ENCODE measurements around the gene BEND3. TPM values are rescaled to one million over a fixed set of nuclear protein-coding genes. Genes with fewer than 3 reads are reported as not detected.
"Not testable (repeated sequence)": the region's sequence is repeated elsewhere in the genome, so short reads cannot be mapped to it uniquely, and the experiment has no call there.

BEND3 gene
- total RNA-seq, 1 donor: 1.5 TPM

DNA sequence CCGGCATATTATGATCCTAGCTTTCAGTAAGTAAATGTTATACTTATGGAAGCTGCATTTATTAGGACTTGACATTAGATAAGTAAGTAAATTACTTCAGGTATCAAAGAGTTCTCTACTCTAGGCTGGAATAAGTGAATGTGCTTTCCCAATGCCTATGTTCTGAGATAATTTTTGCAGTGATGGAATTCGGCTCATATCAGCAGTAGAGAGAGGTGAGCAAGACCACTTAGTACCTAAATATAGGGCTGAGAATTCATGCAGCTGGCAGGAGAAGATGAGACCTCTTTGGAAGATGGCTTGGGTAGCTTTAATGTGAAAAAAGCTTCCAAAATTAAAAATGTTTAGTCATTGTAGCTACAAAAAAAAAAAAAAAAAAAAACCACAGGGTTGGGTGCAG, 13.3 kb upstream of the BEND3 start:
- no peak overlapping the region for H3K4me3 ChIP-seq (ENCODE audit: low read length)
- H3K27me3 ChIP-seq (ENCODE audit: insufficient read depth, low read length): no peaks in the 10 kb centered on the region
- H3K9me3 ChIP-seq (ENCODE audit: low read depth, low read length): no peaks in the 10 kb centered on the region
- no peaks in the 10 kb centered on the region for H3K4me1 ChIP-seq (ENCODE audit: insufficient read depth, low read length)

DNA sequence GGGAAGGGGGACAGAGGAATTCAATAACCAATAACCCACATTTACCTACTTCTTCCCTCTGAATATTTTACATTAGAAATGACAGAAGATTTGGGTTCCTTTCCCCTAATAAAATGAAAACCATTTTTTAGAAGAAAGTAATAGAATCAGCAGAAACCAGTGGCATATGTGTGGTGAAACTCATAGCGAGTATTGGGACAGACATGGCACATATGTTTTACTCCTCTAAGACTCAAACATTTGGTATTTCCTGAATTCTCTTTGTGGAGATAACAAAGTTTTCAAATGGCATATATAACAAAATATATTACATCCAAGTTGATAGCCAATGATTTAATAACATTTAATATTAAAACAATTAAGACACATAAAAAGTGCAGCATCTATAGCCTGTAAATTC, 12.9 kb upstream of the BEND3 start:
- no peaks in the 10 kb centered on the region for H3K4me1 ChIP-seq (ENCODE audit: insufficient read depth, low read length)
- H3K27me3 ChIP-seq (ENCODE audit: insufficient read depth, low read length): no peaks in the 10 kb centered on the region

DNA sequence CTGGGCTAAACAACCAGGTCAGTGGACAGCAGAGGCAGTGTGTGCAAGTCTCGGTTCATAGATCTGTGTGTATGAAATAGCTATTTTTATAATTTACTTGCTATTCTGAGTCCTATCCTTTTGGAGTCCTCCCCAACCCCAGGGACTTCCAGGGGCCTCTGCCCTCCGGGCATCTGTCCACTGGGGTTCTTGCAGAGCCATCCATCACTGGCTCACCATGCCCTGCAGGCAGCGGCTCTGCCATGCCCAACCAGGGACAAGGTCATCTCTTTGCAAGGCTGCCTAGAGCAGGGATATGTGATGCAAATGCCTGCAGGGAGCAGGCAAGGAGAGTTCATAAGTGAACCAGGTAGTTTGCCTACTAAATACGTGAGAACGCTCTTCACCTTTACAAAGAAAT, 10.5 kb upstream of the BEND3 start:
- Histone ChIP-seq H3K27me3 (ENCODE audit: insufficient read depth, low read length) (no peaks in the 10 kb centered on the region), H3K4me3 (ENCODE audit: low read length) (no peak overlapping the region), H3K9me3 (ENCODE audit: low read depth, low read length) (no peaks in the 10 kb centered on the region), H3K4me1 (ENCODE audit: insufficient read depth, low read length) (no peaks in the 10 kb centered on the region)

More for the DNA sequence above, 12.9 kb upstream of the BEND3 start:
- H3K9me3 ChIP-seq (ENCODE audit: low read depth, low read length): no peaks in the 10 kb centered on the region
- no peak overlapping the region for H3K4me3 ChIP-seq (ENCODE audit: low read length)

DNA sequence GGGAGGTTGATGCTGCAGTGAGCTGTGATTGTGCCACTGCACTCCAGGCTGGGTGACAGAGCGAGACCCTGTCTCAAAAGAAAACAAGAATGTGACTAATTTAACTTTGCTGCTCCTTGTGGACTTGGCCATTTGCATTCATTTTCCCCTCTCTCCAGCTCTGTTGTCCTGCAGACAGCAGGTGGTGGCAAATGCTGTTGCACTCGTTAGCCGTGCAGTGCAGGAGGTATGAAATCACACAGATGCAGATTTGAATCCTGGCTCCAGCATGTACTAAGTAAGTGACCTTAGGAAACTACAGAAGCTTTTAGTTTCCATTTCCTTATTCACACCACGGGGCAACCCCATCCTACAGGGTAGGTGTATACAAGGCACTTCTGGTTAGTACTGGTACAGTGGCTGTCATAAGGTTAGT, 9.6 kb upstream of the BEND3 start:
- Histone ChIP-seq H3K4me3 (ENCODE audit: low read length) (no peak overlapping the region), H3K9me3 (ENCODE audit: low read depth, low read length) (no peaks in the 10 kb centered on the region), H3K4me1 (ENCODE audit: insufficient read depth, low read length) (no peaks in the 10 kb centered on the region), H3K27me3 (ENCODE audit: insufficient read depth, low read length) (no peaks in the 10 kb centered on the region)

DNA sequence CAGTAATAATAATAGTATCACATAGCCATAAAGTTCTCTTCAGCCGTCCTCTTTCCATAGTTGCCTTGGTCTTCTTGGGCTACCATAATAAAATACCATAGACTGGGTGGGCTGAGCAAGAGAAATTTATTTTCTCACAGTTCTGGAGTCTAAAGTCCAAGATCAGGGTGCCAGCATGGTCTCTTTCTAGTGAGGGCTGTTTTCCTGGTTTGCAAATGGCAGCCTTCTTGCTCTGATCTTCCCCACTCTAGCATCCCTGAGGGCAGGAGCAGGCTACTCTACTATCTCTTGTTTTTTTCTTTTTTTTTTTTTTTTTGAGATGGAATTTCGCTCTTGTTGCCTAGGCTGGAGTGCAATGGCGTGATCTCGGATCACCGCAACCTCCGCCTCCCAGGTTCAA, 8.2 kb upstream of the BEND3 start:
- Histone ChIP-seq H3K4me3 (ENCODE audit: low read length) (no peak overlapping the region), H3K9me3 (ENCODE audit: low read depth, low read length) (no peaks in the 10 kb centered on the region), H3K4me1 (ENCODE audit: insufficient read depth, low read length) (no peaks in the 10 kb centered on the region), H3K27me3 (ENCODE audit: insufficient read depth, low read length) (no peaks in the 10 kb centered on the region)

DNA sequence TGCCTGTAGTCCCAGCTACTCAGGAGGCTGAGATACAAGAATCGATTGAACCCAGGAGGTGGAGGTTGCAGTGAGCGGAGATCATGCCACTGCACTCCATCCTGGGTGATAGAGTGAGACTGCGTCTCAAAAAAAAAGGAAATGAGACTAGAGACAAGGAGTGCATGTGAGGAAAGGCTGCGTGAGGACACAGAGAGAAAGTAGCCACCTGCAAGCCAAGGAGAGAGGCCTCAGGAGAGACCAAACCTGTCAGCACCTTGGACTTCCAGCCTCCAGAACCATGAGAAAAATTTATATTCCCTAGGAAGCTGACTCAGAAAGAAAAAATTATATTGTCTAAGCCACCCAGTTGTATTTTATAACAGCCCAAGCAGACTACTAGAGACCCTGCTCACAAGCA, 7.4 kb upstream of the BEND3 start:
- H3K9me3 ChIP-seq (ENCODE audit: low read depth, low read length): no peaks in the 10 kb centered on the region
- peaks cover 4% of the 10 kb centered on the region for H3K27me3 ChIP-seq (ENCODE audit: insufficient read depth, low read length)
- no peaks in the 10 kb centered on the region for H3K4me1 ChIP-seq (ENCODE audit: insufficient read depth, low read length)
- no peak overlapping the region for H3K4me3 ChIP-seq (ENCODE audit: low read length)

DNA sequence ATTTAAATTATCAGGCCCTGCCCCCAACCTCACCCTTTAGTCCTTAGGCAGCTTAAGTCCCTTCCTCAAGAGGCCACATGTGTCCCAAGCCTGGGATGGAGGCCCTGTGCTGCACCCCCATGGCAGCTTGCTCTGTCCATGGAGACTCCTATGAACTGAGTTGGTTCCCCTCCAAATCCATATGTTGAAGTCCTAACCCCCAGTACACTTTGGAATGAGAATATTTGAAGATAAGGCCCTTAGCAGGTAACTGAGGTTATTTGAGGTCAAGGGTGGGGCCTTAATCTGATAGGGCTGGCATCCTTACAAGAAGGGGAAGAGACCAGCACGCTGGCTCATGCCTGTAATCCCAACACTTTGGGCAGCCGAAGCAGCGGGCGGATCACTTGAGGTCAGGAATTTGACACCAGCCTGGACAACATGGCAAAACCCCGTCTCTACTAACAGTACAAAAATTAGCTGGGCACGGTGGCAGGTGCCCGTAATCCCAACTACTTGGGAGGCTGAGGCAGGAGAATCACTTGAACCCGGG, 6.7 kb upstream of the BEND3 start:
- Histone ChIP-seq H3K9me3 (ENCODE audit: low read depth, low read length) (no peaks in the 10 kb centered on the region), H3K4me3 (ENCODE audit: low read length) (no peak overlapping the region), H3K27me3 (ENCODE audit: insufficient read depth, low read length) (peaks cover 8% of the 10 kb centered on the region), H3K4me1 (ENCODE audit: insufficient read depth, low read length) (no peaks in the 10 kb centered on the region)

DNA sequence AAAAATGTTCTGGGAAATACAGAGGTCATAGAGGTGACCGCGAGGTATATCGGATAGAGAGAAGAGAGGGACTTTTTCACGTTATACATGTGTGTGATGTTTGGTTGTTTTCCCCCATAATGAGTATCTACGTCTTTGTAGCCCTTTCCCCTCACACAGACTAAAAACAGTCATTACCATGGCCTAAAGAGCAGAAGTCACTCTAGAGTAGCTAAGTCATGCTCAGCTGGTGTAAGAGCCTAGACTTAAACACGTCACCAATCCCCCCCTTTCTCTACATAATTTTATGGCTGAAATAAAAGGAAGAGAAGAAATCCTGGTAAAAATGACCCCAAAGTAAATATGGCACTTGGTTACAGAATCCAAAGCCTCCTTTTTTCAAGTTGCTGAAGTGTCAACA, 6.0 kb upstream of the BEND3 start:
- no peaks in the 10 kb centered on the region for H3K9me3 ChIP-seq (ENCODE audit: low read depth, low read length)
- H3K4me3 ChIP-seq (ENCODE audit: low read length): no peak overlapping the region
- H3K4me1 ChIP-seq (ENCODE audit: insufficient read depth, low read length): peaks cover 6% of the 10 kb centered on the region
- peaks cover 13% of the 10 kb centered on the region for H3K27me3 ChIP-seq (ENCODE audit: insufficient read depth, low read length)

DNA sequence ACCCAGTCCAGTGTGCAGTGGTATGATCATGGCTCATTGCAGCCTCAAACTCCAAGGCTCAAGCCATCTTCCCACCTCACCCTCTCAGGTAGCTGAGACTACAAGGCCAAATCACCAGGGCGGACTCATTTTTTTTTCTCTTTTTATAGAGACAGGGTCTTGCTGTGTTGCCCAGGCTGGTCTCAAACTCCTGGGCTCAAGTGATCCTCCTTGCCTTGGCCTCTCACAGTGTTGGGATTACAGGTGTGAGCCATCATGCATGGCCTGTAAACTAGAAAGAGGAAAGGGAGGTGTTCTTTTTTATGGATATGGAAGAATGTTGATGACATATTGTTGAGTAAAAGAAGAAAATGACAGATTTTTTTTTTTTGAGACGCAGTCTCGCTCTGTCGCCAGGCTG, 5.1 kb upstream of the BEND3 start:
- Histone ChIP-seq H3K4me3 (ENCODE audit: low read length) (no peak overlapping the region), H3K9me3 (ENCODE audit: low read depth, low read length) (no peaks in the 10 kb centered on the region), H3K4me1 (ENCODE audit: insufficient read depth, low read length) (peaks cover 14% of the 10 kb centered on the region), H3K27me3 (ENCODE audit: insufficient read depth, low read length) (peaks cover 18% of the 10 kb centered on the region)

DNA sequence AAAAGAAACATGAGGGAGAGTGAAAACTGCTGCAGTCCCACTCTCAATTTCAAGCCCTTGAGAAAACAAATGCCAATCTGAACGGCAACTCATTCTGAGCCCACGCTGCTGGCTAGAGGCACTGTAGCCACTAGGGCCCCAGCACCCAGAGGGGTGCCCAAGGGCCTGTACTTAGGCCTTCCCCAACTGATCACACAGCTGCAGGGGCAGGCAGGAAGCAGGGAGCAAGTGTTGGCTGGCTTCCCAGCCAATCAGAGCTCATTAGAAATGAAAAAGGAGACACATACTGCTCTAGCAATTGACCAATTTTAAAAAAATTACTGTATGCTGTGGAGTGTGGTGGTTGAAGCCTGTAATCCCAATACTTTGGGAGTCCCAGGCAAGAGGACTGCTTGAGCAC, 3.7 kb upstream of the BEND3 start:
- Histone ChIP-seq H3K4me3 (ENCODE audit: low read length) (no peak overlapping the region), H3K27me3 (ENCODE audit: insufficient read depth, low read length) (peaks cover 18% of the 10 kb centered on the region), H3K4me1 (ENCODE audit: insufficient read depth, low read length) (peaks cover 16% of the 10 kb centered on the region), H3K9me3 (ENCODE audit: low read depth, low read length) (no peaks in the 10 kb centered on the region)

DNA sequence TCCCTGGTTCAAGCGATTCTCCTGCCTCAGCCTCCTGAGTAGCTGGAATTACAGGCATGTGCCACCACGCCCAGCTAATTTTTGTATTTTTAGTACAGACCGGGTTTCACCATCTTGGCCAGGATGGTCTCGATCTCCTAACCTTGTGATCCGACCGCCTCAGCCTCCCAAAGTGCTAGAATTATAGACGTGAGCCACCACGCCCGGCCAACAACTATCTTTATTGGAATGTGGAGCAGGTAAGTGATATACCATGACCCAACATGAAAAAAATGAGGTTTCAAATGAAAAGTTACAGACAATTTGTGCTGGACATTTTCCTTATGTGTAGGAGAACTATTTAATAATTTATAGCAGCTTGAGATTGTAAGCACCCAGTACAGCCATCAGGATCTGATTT, 3.2 kb upstream of the BEND3 start:
- not testable (repeated sequence) for H3K4me3 ChIP-seq (ENCODE audit: low read length); H3K9me3 ChIP-seq (ENCODE audit: low read depth, low read length)
- peaks cover 20% of the 10 kb centered on the region for H3K4me1 ChIP-seq (ENCODE audit: insufficient read depth, low read length)
- peaks cover 18% of the 10 kb centered on the region for H3K27me3 ChIP-seq (ENCODE audit: insufficient read depth, low read length)

DNA sequence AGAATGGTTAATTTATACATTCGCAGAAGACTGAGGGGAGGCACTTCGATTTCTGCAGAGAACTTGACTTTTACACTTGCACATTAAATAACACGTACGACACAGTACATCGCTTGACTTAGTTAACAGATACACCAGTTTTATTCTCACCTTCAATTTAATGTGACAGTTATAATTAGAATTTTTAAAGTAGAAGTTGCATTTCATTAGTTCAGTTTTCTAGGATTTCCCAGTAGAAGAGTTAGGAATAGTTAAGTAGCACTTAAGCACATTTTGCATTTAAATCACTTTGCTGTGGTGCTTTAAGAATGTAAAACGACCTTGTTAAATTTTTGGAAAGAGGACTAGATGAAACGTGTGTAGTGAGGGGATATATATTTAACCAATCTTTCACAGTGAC, 1.6 kb upstream of the BEND3 start:
- peaks cover 24% of the 10 kb centered on the region for H3K4me1 ChIP-seq (ENCODE audit: insufficient read depth, low read length)
- peaks cover 18% of the 10 kb centered on the region for H3K27me3 ChIP-seq (ENCODE audit: insufficient read depth, low read length)
- no peaks in the 10 kb centered on the region for H3K9me3 ChIP-seq (ENCODE audit: low read depth, low read length)
- H3K4me3 ChIP-seq (ENCODE audit: low read length): no peak overlapping the region

DNA sequence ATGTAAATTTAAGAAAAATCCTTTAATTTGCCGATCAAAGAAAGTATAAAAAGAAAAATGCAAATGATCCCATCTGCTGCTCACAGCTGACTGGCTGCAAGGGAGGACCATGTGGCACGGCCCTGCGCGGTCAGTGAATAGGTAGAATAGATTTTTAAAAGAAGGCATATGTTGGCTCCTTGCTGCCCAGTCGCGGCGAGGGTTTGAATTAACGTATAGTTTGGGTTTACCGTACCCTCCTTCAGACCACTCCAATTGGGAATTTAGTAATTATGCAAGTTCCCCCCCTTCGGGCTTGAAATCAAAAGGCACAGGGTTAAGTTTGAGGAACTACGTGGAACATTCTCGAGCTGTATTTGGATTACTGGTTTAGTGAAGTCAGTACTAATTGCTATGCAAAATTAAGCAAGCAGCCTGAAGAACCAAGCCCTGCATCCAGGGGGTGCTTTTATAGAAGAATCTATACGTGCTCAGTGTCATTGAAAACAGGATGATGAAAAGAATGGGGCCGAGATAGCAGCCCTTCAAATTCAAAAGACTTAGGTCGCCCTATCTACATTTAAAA, 1.1 kb upstream of the BEND3 start:
- peaks cover 18% of the 10 kb centered on the region for H3K27me3 ChIP-seq (ENCODE audit: insufficient read depth, low read length)

DNA sequence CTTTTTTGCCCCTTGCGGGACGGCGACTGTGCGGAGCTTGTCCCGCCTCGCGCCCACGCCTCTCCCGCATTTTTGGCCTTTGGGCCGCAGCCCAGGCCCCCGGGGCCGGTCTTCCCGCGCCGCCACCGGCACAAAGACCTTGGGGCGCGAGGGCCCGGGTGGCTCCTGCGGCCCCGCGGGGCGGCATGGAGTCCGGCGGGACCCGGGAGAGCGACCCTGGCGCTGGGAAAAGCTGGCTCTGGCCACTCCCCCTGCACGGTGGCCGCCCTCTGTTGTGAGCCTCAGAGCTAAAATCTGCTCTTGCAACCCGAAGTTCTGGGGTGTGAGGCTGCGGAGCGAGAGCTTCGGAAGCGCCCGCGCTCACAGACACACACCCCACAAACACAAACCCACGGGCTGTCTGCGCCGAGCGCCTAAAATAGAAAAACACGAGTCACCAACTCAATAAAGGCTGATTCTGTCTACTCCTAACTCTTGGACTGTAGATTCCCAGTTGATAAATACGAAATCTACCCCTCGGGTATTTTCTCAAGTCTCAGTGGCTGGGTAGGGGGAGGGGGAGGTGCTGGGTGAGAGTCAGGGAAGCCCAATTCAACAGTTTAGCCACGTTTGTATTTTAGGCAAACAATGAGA, 496 bp upstream of the BEND3 start:
- Histone ChIP-seq H3K27me3 (ENCODE audit: insufficient read depth, low read length) (peaks cover 18% of the 10 kb centered on the region), H3K9me3 (ENCODE audit: low read depth, low read length) (no peaks in the 10 kb centered on the region), H3K4me3 (ENCODE audit: low read length) (peak overlapping the region; percentile 45), H3K4me1 (ENCODE audit: insufficient read depth, low read length) (peaks cover 25% of the 10 kb centered on the region)

More for the DNA sequence above, 1.1 kb upstream of the BEND3 start:
- peak overlapping the region; percentile 45 for H3K4me3 ChIP-seq (ENCODE audit: low read length)
- no peaks in the 10 kb centered on the region for H3K9me3 ChIP-seq (ENCODE audit: low read depth, low read length)
- peaks cover 24% of the 10 kb centered on the region for H3K4me1 ChIP-seq (ENCODE audit: insufficient read depth, low read length)

DNA sequence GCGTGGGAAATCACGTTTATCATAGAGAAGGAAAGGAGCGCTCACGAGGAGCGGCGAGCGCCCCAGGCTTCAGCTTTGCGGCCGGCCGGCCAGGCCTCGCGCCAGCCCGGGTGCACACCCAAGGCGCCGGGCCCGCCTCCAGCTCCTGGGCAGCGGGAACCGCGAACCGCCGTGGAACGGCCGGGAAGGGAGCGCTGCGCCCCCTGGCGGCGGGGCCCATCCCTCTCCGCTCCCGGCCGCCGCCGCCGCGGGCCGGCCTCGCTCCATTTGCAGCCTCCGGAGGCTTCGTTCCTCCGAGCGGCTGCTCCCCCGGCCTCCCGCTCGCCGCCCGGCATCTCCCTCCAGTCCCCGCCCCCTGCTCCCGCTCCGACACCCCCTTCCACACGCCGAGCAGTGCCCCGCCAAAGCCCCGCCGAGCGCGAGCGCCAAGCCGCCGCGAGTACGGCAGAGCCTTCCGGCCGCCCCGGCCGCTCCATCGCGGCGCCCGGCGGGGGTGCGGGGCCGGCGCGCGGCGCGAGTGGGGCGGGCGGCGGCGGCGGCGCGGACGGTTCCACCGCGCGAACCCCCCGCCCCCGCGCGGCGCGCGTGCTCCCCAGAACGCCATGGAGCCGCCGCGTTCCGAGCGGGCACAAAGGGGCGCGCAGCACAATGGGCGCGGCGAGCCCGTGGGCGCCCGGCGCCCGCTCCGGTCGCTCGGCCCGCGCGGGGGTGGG, 946 bp downstream of the BEND3 start:
- Histone ChIP-seq H3K9me3 (ENCODE audit: low read depth, low read length) (no peaks in the 10 kb centered on the region), H3K4me1 (ENCODE audit: insufficient read depth, low read length) (peaks cover 37% of the 10 kb centered on the region), H3K4me3 (ENCODE audit: low read length) (peak overlapping the region; percentile 43), H3K27me3 (ENCODE audit: insufficient read depth, low read length) (peaks cover 18% of the 10 kb centered on the region)
